ENCODE results near the gene MCTP1. TPM values are rescaled to one million over a fixed set of nuclear protein-coding genes. Genes with fewer than 3 reads are reported as not detected.

Gene MCTP1
- total RNA-seq, 1 donor from 2014 or later = not detected

DNA sequence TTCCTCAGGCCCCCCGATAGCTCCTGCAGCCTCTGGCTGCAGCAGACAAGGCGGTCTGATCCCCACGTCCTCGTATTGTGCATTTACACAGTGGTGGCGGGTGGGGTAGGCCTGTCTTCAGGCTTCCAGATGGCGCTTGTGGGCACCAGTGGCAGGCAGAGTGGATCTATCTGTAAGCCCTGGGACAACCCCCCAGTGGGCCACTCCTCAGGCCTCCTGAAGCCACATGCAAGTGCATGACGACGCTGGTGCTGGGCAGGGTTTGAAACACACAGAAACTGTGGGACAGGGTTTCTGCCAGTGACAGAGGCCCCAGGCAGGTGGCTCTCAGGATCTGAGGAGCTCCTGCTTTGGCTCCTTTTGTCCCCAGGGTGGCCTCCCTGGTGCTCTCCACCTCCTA lies 624.4 kb downstream of the MCTP1 start:
- Mint-ChIP-seq H3K4me3 (no peak overlapping the region), H3K4me1 (no peaks in the 10 kb centered on the region), H3K36me3 (ENCODE audit: low read depth) (peaks cover 49% of the 10 kb centered on the region), H3K9me3 (peaks cover 32% of the 10 kb centered on the region), H3K27me3 (no peaks in the 10 kb centered on the region), H3K27ac (no peak overlapping the region)
- intact Hi-C loops (cut with micrococcal nuclease) = no loop called here
- peak; percentile 37 for DNase-seq

DNA sequence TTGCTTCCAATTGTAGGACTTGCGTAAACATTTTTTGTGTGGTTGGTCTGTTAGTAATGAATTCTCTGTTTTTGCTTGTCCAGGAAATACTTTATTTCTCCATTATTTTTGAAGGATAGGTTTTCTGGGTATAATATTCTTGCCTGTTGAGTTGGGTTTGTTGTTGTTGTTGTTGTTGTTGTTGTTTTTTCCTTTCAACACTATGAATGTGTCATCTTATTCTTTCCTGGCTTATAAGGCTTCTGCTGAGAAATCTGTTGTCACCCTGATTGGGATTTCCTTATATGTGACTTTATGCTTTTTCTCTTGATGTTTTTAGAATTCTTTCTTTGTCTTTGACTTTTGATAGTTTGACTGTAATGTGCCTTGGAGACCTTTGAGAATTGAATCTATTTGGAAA lies 626.6 kb downstream of the MCTP1 start:
- no peak for DNase-seq
- Mint-ChIP-seq H3K27ac (no peak overlapping the region), H3K27me3 (no peaks in the 10 kb centered on the region), H3K4me3 (no peak overlapping the region), H3K9me3 (peaks cover 43% of the 10 kb centered on the region), H3K4me1 (no peaks in the 10 kb centered on the region), H3K36me3 (ENCODE audit: low read depth) (peaks cover 60% of the 10 kb centered on the region)
- intact Hi-C loops (cut with micrococcal nuclease) = no loop called here

Other genes with a start within 250 kb of the MCTP1 start
- gene FAM81B, start 106.3 kb upstream of the MCTP1 start, total RNA-seq = not detected in 2 replicates